Epithelial cell of alveolus of lung (primary cell): ENCODE data around the gene ZDHHC17. TPM values are rescaled to one million over a fixed set of nuclear protein-coding genes. Genes with fewer than 3 reads are reported as not detected.

Experiments
- total RNA-seq: library from RNA; depleted of rRNA; stranded (reverse); fragments of >200 nt; gene quantifications from 2 replicates; pipeline ENCODE4 v1.2.1, GENCODE V29; 2015

ZDHHC17 gene, protein sequence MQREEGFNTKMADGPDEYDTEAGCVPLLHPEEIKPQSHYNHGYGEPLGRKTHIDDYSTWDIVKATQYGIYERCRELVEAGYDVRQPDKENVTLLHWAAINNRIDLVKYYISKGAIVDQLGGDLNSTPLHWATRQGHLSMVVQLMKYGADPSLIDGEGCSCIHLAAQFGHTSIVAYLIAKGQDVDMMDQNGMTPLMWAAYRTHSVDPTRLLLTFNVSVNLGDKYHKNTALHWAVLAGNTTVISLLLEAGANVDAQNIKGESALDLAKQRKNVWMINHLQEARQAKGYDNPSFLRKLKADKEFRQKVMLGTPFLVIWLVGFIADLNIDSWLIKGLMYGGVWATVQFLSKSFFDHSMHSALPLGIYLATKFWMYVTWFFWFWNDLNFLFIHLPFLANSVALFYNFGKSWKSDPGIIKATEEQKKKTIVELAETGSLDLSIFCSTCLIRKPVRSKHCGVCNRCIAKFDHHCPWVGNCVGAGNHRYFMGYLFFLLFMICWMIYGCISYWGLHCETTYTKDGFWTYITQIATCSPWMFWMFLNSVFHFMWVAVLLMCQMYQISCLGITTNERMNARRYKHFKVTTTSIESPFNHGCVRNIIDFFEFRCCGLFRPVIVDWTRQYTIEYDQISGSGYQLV
- total RNA-seq, result 11.1 and 23.3 TPM in 2 replicates

DNA sequence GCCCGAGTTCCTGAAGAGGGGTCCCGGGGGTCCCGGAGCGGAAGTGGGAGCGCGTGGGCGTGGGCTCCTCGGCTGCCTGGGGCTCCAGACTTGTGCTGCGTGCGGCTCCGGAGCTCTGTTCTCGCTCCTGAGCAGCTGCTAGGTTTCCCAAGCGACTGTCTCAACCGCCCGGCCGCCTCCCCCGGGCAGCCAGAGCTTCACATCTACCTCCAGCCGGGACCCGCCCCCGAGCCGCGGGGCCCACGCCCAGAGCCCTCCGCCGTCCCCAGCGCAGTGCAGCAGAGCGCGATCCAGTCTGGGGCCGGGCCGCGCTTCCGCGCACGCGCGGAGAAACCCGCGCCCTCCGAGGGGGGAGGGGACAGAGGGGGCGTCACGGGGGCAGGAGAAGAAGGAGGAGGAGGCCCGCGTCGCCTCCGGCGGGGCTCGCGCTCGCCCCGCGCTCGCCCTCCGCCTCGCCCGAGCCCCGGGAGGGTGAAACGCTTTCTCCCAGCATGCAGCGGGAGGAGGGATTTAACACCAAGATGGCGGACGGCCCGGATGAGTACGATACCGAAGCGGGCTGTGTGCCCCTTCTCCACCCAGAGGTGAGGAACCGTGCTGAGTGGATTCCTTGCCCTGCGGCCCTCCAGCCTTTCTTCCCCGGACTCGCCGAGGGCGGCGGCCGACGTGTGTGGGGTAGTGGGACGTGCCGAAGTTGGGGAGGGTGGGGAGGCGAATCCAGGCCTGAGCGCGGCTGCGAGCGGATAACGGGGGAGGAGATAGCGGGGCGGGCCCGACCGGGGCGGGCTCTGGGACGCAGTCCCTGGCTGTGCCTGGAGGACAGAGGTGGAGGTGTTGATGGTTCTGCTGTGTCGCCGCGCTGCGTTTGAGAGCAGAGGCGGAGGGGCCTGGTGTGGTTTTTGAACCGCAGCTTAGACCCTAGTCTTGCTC lies at the start of gene ZDHHC17:
ZDHHC17 (plus strand) TSS at position 370 of the 930 bp plus-strand sequence; CDS start at position 492, 122 bp downstream.

GRCh38 chr12:76878899-76879709 lies 115.2 kb downstream of the ZDHHC17 start, which contains the start of gene CSRP2:
CSRP2 (minus strand) TSS chr12:76879019; CDS start chr12:76866260, 12,759 bp downstream.

Other genes starting within 250 kb of the ZDHHC17 start
- 46.4 and 57.6 TPM in 2 replicates for gene OSBPL8, start 204.3 kb upstream of the ZDHHC17 start, total RNA-seq
- gene CSRP2, start 114.9 kb downstream of the ZDHHC17 start, total RNA-seq, result 37.4 and 43.1 TPM in 2 replicates